GM04503 (cell line): ENCODE measurements around the gene BFSP1.

Experiments used
- DNase-seq: peaks from one replicate; pipeline ENCODE4 v3.0.0-alpha.2; 2012; ENCODE audit warnings: low read depth

BFSP1 gene

GRCh38 chr20:17557675-17558006, 26.5 kb upstream of the BFSP1 start:
- DNase-seq, result no peak

- DNase-seq, result no peak
Observed at GRCh38 chr20:17556837-17557674, 25.9 kb upstream of the BFSP1 start.

- DNase-seq, result no peak
Observed at GRCh38 chr20:17555106-17555505, 23.9 kb upstream of the BFSP1 start.

GRCh38 chr20:17549131-17549530, 18.0 kb upstream of the BFSP1 start:
- DNase-seq, result no peak

- DNase-seq, result no peak
Observed at GRCh38 chr20:17545127-17545526, 13.9 kb upstream of the BFSP1 start.

GRCh38 chr20:17543531-17544131, 12.5 kb upstream of the BFSP1 start:
- DNase-seq, result no peak

GRCh38 chr20:17542993-17543412, 11.8 kb upstream of the BFSP1 start:
- DNase-seq, result peak; percentile 92

- no peak for DNase-seq
Observed at GRCh38 chr20:17542481-17542880, 11.3 kb upstream of the BFSP1 start.

- peak; percentile 78 for DNase-seq
Observed at GRCh38 chr20:17541996-17542395, 10.8 kb upstream of the BFSP1 start.

- no peak for DNase-seq
Observed at GRCh38 chr20:17541596-17541995, 10.4 kb upstream of the BFSP1 start.

- DNase-seq, result no peak
Observed at GRCh38 chr20:17538517-17539170, 7.5 kb upstream of the BFSP1 start.

GRCh38 chr20:17537959-17538358, 6.8 kb upstream of the BFSP1 start:
- DNase-seq, result no peak

GRCh38 chr20:17536944-17537444, 5.8 kb upstream of the BFSP1 start:
- no peak for DNase-seq

GRCh38 chr20:17534077-17534476, 2.9 kb upstream of the BFSP1 start:
- DNase-seq, result no peak

GRCh38 chr20:17533396-17533795, 2.2 kb upstream of the BFSP1 start:
- no peak for DNase-seq

GRCh38 chr20:17531665-17532025, 466 bp upstream of the BFSP1 start:
- no peak for DNase-seq

- no peak for DNase-seq
Observed at GRCh38 chr20:17530153-17530552, 1.0 kb downstream of the BFSP1 start.

- no peak for DNase-seq
Observed at GRCh38 chr20:17529586-17529985, 1.6 kb downstream of the BFSP1 start.

- no peak for DNase-seq
Observed at GRCh38 chr20:17525650-17526049, 5.5 kb downstream of the BFSP1 start.

GRCh38 chr20:17525132-17525531, 6.0 kb downstream of the BFSP1 start:
- no peak for DNase-seq

GRCh38 chr20:17524560-17524959, 6.6 kb downstream of the BFSP1 start:
- no peak for DNase-seq

GRCh38 chr20:17523326-17523725, 7.9 kb downstream of the BFSP1 start:
- no peak for DNase-seq

GRCh38 chr20:17522528-17522927, 8.7 kb downstream of the BFSP1 start:
- DNase-seq, result no peak
